ENCODE data around the gene RALGPS2. TPM values are rescaled to one million over a fixed set of nuclear protein-coding genes. Genes with fewer than 3 reads are reported as not detected.
A peak's percentile ranks its signal among the peaks of the same experiment; 100 is the strongest.

The RALGPS2 gene
- total and polyA plus RNA-seq, 8 donors = 3.1 to 72.3 (median 8.3) TPM

- Histone ChIP-seq H3K36me3 (no peaks in the 10 kb centered on the region), H3K4me3 (no peak overlapping the region), H3K27ac (peak overlapping the region in 4 of 5 donors; percentile 77 to 89 (median 82)), H3K4me1 (peaks cover 0 to 43% (median 20%) of the 10 kb centered on the region in 4 donors), H3K9me3 (no peaks in the 10 kb centered on the region), H3K27me3 (no peaks in the 10 kb centered on the region)
- 87 to 88% (median 88%) methylated on average over 11 of the region's 11 CpGs for WGBS, 5 donors
- TF ChIP-seq POLR2AphosphoS5 (IDR thresholded peaks at IDR 0.05) (no peak), EP300 (IDR thresholded peaks at IDR 0.05) (no peak), POLR2A (IDR thresholded peaks at IDR 0.05) (no peak)
- TF ChIP-seq, protein P1, sequence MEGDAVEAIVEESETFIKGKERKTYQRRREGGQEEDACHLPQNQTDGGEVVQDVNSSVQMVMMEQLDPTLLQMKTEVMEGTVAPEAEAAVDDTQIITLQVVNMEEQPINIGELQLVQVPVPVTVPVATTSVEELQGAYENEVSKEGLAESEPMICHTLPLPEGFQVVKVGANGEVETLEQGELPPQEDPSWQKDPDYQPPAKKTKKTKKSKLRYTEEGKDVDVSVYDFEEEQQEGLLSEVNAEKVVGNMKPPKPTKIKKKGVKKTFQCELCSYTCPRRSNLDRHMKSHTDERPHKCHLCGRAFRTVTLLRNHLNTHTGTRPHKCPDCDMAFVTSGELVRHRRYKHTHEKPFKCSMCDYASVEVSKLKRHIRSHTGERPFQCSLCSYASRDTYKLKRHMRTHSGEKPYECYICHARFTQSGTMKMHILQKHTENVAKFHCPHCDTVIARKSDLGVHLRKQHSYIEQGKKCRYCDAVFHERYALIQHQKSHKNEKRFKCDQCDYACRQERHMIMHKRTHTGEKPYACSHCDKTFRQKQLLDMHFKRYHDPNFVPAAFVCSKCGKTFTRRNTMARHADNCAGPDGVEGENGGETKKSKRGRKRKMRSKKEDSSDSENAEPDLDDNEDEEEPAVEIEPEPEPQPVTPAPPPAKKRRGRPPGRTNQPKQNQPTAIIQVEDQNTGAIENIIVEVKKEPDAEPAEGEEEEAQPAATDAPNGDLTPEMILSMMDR (IDR thresholded peaks at IDR 0.05) = no peak
- intact Hi-C loops (cut with DNase I; ENCODE audit: low total_unique reads) = no loop called here
- no peak for DNase-seq
Measured at GRCh38 chr1:178941261-178941689, 216.2 kb downstream of the RALGPS2 start.

DNA sequence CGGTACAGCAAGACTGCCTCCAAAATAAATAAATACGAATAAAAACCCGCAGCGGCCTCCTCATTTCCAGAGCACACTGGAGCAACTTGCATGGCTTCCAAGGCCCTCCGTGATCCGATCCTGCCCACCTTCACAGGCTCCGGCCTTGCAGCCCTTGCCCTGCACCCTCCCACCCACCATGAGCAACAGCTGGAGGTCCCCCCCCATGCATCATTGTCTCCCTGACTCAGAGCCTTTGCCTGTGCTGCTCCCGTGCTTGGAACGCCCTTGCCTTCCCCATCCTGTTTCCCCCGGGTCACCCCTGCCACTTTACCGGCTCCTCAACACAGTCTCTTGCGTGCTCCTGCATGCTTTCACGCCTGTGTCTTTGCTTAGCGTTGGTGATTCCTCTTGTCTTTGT lies 216.8 kb downstream of the RALGPS2 start:
- no peaks in the 10 kb centered on the region for H3K9me3 ChIP-seq
- no peaks in the 10 kb centered on the region for H3K27me3 ChIP-seq
- H3K36me3 ChIP-seq = no peaks in the 10 kb centered on the region
- H3K4me1 ChIP-seq = peaks cover 0 to 43% (median 20%) of the 10 kb centered on the region in 4 donors
- WGBS, 5 donors = 71 to 85% (median 83%) methylated on average over 14 of the region's 14 CpGs
- intact Hi-C loops (cut with DNase I; ENCODE audit: low total_unique reads) = no loop called here
- peak overlapping the region in 1 of 5 donors; percentile 5 for H3K27ac ChIP-seq
- no peak for TF ChIP-seq POLR2AphosphoS5 (IDR thresholded peaks at IDR 0.05)
- TF ChIP-seq EP300 (IDR thresholded peaks at IDR 0.05) = no peak
- TF ChIP-seq, protein P1 (IDR thresholded peaks at IDR 0.05) = no peak
- TF ChIP-seq POLR2A (IDR thresholded peaks at IDR 0.05) = no peak
- no peak overlapping the region for H3K4me3 ChIP-seq
- DNase-seq = no peak

DNA sequence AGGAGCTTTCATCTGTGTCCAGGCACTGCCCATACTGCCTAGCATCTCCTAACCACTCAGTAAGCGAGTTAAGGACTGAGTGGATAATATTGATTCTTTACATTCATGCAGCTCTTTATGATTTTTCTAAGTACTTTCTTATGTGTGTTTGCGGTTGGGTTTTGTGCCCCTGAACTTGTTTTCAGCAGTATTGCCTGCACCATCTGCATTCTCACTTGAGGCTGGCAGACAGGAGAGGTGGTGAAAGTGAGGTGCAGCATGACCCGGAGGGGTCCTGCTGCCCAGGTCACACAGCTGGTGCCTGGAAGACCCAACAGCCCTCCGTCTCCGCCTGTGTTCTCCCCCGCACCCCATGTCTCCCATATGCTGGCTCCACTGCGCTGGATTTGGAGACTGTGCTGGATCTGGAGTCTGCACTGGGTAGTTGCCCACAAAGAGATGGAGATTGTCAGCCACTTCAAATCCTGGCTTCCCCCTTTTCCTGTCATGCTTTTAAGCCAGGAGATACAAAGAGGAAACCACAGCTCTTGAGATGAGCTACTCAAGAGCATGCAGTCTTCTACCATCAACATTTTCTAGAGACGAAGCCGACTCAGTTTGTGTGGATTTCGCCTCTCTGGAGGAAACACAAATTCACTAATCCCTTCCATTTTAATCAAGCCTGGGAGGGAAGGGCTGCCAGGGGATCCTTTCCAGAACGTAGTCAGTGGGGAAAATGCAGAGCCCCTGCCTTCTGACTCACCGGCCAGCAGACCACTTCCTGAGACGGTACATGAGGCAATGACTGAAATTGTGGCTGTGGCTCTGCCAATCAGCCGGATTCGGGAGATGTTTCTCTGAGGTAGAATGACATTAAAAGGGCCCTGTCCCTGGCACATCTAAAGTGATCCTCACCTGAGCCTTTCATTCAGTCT lies 217.5 kb downstream of the RALGPS2 start:
- Histone ChIP-seq H3K27me3 (no peaks in the 10 kb centered on the region), H3K4me1 (peaks cover 0 to 41% (median 19%) of the 10 kb centered on the region in 4 donors), H3K9me3 (no peaks in the 10 kb centered on the region), H3K4me3 (no peak overlapping the region), H3K36me3 (no peaks in the 10 kb centered on the region), H3K27ac (peak overlapping the region in 3 of 5 donors; percentile 5 to 54 (median 26))
- WGBS, 5 donors = 66 to 83% (median 80%) methylated on average over 15 of the region's 15 CpGs
- peak in 1 of 2 donors; percentile 41 for DNase-seq
- TF ChIP-seq EP300 (IDR thresholded peaks at IDR 0.05) (no peak), POLR2AphosphoS5 (IDR thresholded peaks at IDR 0.05) (no peak), POLR2A (IDR thresholded peaks at IDR 0.05) (no peak)
- TF ChIP-seq, protein P1 (IDR thresholded peaks at IDR 0.05) = no peak
- intact Hi-C loops (cut with DNase I; ENCODE audit: low total_unique reads) = no loop called here

DNA sequence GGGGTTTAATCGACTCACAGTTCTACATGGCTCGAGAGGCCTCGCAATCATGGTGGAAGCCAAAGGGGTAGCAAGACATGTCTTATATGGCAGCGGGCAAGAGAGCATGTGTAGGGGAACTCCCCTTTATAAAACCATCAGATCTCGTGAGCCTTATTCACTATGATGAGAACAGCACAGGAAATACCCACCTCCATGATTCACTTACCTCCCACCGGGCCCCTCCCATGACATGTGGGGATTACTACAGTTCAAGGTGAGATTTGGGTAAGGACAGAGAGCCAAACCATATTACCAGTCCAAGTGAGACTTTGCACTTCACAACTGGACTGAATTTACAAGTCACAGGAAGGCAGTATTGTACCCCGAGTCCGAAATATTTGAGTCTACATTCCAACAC lies 219.7 kb downstream of the RALGPS2 start:
- TF ChIP-seq EP300 (IDR thresholded peaks at IDR 0.05) = no peak
- TF ChIP-seq, protein P1 (IDR thresholded peaks at IDR 0.05) = no peak
- TF ChIP-seq POLR2AphosphoS5 (IDR thresholded peaks at IDR 0.05) = no peak
- no peak for TF ChIP-seq POLR2A (IDR thresholded peaks at IDR 0.05)

More for the DNA sequence above, 219.7 kb downstream of the RALGPS2 start:
- intact Hi-C loops (cut with DNase I; ENCODE audit: low total_unique reads) = no loop called here
- WGBS, 5 donors = 91 to 97% (median 96%) methylated on average over 8 of the region's 8 CpGs
- Histone ChIP-seq H3K27me3 (no peaks in the 10 kb centered on the region), H3K4me3 (no peak overlapping the region), H3K4me1 (peaks cover 0 to 24% (median 8%) of the 10 kb centered on the region in 4 donors), H3K36me3 (no peaks in the 10 kb centered on the region), H3K9me3 (no peaks in the 10 kb centered on the region), H3K27ac (no peak overlapping the region)
- no peak for DNase-seq
